A204.1 (cell line): ENCODE results near the gene ALOX5AP.

Experiments
- FAIRE-seq: peaks from 2 replicates; lab custom pipeline; 2012; peaks lifted over from hg19 to GRCh38; lab: Jason Lieb, UNC

ALOX5AP gene

DNA sequence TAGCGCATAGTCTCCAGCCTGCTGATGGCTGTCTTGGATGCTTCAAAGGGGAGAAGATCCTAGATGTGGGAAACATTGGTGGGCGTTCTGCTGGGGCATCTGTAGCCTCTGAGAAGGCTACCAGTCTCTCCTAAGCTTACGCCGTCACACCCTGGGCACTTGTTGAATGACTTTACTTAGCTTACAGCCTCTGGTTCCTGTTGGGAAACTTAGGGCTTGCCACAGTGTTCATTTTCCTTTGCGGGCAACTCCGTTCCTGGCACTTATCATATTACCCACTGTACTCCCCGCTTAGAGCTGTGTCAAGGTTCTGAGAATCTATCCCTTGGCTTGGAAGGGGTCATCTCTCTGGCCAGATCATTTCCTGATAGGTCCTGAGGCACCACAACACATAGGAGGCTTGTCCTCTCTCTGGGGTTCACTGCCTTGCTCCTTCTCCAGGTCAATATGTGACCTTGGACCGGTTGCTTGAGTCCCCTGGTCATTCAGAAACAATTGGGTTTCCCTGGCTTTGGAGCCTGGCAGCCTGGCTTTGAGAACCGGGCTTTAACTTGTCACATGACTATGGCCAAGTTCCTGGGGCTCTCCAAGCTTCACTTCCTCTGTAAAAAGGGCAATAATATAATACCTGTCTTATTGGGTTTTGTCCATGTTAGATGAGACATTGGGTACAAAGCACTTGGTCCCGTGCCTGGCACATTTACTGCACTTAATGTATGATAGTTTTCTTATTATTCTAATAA is 20.5 kb upstream of the ALOX5AP start:
- FAIRE-seq, result no peak

DNA sequence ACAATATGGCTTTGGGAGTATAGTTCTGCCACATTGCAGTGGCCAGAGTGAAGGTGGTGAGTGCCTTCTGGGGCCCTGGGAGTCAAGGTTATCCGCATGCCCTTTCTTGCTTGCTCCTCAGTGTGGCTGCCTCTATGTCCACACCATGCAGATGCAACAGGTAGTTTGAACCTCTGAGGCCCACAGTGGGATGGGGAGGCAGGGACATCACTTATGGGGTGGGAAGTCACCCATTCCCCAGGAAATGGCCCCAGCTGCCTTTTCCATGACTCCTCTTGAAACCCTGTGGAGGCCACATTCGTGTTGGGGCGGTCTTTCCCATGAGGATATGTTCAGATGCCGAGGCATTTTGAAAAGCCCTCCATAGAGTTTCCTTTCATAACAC is 20.0 kb upstream of the ALOX5AP start:
- no peak for FAIRE-seq

DNA sequence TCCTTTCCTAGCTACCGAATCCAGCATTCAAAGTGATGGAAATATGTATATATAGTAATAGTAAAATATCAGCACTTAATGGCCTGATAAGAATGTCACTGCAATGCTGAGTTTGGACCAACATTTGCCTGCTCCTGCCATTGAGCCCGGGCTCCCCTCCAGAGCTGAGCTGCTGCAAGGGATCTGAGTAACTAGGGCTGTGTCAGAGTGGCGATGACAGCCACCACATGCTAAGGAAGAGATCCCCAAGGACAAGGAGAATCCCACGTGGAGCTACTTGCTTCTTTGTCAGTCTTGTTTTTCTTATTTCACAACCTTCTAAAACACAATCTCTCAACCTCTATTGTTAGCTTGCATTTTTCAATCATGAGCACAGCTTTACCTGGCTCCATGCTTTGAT is 19.5 kb upstream of the ALOX5AP start:
- FAIRE-seq, result no peak

DNA sequence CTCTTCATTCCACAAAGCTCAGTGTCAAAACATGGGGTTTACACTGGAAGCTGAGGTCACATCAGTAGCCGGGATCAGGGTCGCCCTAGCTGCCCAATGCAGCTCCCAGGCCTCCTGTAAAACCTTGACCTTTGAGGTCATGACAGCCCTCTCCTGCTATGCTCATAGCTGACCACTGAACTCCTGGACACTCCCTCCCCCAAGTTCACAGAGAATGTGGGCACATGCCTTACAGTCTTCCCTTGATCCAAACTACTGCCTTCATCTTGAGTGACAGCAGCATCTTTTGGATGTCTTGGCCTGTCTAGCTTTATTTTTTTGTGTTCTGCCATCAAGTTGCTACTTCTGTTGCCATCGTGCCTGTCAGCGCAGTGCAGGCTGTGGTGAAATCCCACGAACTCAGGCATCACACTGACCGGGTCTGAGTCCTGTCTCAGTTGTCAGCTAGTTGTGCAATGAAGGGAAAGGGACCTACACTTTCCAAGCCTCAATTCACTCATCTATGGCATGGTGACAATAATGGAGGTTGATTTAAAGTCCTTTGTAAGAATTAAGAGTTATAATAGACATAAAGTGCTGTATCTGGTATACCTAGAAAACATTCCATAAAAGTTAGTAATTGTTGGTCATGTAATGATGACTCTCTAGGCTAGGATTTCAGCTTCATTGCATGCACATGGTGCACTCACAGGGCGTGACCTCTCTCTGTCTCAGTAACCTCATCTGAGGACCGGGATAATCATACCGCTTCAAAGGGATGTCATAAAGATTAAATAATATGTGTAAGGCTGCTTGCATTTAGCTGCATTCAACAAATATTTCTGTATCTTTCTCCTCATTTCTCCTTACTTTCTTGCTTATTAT is 16.4 kb upstream of the ALOX5AP start:
- FAIRE-seq, result no peak

DNA sequence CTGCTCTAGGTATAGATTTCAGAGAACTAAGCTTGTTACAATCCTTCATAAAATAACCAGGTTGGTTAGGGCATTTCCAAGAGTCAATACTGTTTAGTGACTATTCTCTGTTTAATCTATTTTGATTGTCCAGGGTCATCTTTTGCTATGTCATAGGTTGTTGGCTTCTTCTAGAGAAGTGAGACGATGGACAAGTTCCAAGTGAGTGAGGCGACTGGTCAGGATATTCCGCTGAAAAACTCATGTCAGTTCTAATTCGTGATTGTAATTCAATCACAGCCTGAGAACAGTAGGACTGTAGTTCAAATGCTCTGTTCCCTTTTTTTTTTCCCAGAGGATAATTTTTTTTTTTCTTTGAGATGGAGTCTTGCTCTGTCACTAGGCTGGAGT is 15.8 kb upstream of the ALOX5AP start:
- no peak for FAIRE-seq

DNA sequence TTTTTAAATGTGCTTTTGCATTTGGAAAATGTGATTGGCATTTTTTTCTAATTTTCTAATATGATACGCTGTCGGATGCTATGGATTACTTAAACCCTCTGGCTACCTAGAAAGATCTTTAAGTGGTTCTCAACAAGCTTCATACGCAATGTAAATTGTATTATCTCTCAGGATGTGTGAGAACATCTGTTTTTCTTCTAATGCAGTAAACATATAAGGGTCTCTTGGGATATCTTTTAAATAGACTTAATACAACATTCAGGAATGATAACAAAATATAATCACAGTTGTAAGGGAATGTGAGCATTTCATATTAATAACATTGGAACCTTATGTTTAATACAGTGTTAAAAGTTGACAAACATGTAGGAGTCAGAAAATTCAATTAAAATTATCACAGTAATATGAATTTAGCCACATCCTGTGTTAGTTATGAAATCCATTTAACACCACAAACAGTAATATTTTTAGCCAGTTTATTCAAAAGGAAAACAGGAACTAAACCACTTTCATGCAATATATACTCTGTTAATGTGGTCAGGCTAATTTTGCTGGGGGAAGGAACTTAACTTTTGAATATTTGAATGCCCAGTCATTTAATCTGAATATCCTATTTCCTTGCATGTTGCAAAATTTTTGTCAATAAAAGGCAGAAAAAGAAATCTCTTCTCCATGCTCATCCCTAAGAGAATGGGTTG is 15.0 kb upstream of the ALOX5AP start:
- FAIRE-seq, result no peak

DNA sequence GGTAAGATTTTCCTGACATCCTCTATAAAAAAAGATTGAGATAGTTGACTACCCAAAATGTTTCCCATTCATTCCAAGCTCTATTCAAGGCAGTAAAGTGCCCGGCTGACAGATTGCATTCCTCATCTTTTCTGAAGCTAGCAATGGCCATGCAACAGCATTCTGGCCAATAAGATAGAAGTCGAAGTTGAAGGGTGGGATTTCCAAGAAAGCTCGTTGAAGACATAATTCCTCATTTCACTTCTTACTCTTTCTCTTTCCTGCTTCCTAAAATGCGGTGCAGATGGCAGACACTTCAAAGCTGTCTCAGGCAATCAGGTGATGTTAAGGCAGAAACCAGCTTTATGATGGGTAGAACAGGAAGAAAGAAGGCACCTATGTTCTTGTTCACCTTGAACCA is 13.4 kb upstream of the ALOX5AP start:
- no peak for FAIRE-seq

DNA sequence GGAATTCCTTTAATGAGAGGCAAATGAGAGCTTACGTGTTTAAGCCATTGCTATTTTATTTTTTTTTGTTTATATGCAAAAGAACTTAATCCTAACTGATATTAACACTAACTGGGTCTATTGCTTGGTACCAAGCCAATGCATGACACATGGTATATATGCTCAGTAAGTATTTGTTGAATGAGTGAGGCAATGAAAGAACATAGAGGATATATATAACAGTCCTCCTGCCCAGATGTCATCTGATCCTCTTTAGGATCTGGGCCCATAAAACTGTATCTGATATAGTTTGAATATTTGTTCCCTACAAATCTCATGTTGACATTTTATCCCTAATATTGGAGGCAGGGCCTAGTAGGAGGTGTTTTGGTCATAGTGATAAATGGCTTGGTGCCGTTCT is 13.0 kb upstream of the ALOX5AP start:
- FAIRE-seq, result no peak

DNA sequence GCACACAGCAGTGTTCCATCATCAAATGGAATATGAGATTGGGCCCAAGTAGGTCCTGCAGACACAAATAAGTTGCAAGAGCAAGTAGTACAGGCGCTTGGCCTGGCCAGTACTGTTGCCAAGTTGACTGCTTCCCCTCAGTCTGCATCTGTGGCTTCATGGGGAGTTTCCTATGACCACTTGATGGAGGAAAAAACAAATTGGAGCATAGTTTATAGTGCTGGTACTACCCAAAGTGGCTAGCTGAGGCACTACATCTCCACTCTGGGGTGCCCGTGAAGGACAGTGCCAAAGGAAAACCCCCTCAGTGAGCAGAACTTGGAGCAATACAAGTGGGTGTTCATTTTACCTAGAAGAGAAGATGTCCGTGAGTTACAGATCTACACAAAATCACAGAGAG is 10.6 kb upstream of the ALOX5AP start:
- no peak for FAIRE-seq

DNA sequence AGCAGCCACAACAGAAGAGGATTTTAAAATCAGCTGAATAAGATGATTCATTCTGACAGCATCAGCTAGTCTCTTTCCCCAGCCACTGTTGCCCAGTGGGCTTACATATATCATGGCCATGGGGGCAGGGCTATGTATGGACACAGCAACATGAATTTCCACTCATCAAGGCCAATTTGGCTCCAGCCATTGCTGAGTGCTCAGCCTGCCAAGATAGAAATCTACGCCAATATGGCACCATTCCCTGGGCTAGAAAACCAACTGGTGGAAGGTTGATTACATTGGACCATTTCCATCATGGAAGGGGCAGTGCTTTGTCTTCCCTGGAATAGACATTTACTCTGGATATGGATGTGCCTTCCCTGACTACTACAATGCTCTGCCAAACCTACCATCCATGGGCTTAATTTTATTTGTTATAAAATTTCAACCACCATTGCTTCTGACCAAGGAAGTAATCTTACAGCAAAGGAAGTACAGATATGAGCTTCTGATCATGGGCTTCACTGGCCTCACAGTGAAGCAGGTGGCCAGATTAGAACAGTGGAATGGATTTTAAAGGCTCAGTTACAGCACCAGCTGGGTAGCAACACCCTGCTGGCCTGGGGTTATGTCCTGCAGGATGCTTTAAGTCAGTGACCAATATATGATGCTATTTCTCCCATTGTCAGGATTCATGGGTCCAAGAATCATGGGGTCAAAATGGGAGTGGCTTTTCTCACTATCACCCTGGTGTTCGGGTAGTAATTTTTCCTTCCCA is 9.8 kb upstream of the ALOX5AP start:
- FAIRE-seq, result no peak

DNA sequence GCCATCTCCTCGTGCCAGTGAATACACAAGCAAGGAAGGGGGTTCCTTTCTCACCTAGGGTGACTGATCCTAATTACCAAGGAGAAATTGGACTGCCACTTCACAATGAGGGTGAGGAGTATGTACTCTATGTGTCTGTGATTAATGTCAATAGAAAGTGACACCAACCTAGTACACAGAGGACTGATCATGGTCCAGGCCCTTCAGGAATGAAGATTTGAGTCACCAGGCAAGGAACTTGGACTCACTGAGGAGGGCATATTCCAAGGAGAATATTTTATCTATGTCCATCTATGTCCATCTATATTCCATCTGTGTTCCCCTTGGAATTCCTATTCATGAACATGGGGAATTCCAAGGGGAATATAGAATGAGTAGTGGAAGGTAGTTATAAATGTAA is 9.2 kb upstream of the ALOX5AP start:
- FAIRE-seq, result no peak

DNA sequence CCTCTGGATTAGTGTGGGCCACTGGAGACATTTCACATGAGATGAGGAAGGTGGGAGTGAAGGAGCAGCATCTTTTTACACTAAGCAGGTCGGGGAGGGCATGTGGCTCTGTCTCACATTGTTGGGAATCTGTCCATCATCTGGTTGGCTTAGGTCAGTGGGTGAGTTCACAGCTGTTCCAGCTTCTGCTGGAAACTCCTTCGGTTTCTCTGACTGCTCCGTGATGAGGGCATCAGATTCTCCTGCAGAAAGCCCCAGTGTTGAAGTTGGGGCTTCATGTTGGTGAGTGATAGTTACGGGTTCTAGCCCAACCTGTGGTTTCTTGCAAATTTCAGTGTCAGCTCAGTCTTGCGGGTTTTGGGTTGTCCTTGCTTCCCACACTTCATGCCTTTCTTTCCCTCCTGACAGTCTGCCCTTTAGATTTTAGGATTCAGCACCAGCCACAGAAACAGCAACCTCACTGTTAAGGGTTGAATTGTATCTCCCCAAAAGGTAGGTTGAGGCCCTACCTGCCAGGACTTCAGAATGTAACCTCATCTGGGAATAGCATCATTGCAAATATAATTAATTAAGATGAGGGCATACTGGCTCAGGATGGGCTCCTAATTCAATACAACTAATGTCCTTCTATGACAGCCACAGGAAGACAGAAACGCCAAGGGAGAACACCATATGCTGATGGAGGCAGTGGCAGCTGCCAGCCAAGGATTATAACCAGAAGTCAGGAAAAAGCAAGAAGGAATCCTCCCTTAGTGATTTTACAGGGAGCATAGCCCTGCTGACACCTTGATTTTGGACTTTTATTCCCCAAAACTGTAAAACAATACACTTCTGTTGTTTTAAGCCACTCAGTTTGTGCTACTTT is 7.6 kb upstream of the ALOX5AP start:
- FAIRE-seq, result no peak

DNA sequence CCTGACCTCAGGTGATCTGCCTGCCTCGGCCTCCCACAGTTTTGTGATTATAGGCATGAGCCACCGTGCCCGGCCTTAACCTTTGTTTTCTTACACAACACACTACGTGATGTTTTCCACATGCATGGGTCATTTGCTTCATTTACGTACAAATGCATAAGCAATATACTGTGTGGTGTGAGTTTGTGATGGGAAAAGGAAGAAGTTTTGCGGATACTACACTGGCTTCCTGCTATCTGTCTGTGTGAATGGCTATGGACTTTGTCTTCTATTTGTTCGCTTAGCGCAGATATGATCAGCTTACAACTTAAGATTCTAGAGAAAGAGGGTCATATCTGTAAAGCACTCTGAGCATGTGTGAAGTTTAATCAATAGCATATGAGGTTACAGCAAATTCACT is 5.5 kb upstream of the ALOX5AP start:
- FAIRE-seq, result no peak

DNA sequence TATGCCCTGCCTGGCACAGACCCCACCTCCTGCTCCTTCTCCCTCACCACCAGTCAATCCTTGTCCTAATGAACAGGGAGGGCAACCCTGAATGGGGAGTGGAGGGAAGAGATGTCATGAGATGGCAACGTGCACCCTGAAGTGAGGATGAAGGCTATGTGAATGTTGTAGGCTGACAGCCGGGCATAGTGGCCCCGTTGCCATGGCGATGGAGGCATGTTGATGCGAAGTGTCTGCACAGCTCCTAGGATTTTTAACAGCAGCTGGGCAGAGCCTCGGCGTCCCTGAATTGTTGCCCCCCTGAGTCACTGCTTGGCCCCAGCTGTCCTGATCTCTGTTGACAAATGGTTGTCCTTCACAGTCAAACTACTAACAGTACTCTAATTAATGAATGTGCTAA is 4.8 kb upstream of the ALOX5AP start:
- FAIRE-seq, result no peak

DNA sequence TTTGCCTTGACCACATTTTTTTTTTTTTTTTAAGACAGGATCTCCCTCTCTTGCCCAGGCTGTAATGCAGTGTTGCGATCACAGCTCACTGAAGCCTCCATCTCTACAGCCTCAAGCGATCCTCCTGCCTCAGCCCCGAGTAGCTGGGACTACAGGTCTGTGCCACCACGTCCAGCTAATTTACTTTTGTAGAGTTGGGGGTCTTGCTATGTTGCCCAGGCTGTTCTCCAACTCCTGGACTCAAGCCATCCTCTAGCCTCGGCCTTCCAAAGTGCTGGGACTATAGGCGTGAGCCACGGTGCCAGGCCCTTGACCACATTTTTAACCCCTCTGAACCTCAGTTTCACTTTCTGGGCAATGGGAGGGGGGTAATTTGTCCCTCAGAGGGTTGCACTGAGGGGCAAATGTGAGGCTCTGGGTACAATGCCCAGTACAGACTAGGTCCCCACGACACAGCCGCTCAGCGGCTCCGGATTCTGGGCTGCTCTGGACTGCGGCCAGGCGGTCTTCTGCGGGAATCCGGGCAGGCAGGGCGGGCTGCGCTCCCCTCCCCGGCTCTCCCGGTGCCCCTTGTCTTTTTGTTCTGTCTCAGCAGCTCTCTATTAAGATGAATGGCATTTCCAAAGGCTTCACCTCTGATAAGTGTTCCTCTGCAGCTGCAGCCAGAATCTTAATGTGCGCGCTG is 3.8 kb upstream of the ALOX5AP start:
- FAIRE-seq, result no peak

DNA sequence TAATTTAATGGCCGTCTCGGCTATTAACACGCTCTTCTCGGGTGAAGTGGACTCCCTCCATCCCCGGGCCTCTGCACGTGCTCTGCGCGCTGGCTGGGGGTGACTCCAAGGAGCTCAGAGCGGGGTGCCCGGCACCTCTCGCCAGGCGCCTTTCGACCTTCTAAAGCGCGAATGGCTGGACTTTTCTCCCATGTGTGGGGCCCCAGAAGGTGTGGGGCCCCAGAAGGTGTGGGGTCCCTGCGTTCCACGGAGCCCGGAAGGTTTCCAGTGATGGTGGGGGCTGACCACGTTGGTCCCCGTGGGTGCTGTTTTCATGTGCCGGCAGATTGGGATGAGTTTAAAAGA is 3.3 kb upstream of the ALOX5AP start:
- no peak for FAIRE-seq

DNA sequence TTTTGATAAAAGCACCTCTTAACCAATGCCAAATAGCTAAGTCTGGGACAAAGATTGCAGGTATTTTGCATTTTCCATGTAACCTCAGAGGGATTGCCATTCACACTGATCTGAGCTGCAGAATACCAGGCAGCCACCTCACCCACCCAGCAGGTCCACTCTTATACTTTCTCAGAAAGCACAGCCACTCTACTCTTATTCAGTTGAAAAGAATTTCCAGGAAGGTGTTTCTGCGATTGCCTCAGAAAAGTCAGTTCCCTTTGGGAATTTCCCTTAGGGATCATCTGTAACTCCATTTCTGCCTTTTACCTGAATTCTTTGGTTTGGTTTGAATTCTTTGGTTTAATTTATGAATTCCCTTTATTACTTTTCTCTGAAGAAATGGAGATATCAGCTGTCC is 904 bp upstream of the ALOX5AP start:
- no peak for FAIRE-seq

DNA sequence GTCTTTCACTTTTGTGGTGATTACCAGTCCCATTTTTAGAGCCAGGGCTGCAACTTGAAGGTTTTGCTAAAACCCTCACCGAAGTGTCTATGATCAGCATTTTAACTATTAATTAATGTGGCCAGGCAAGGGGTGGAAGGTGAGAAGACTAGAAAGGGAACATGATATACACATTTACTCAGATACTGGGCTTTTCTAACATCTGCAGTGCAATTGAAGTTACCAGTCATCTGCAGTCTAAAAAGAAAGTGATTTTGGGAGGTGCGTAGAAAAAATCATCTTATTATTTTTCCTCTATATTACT is 481 bp downstream of the ALOX5AP start:
- FAIRE-seq, result no peak

DNA sequence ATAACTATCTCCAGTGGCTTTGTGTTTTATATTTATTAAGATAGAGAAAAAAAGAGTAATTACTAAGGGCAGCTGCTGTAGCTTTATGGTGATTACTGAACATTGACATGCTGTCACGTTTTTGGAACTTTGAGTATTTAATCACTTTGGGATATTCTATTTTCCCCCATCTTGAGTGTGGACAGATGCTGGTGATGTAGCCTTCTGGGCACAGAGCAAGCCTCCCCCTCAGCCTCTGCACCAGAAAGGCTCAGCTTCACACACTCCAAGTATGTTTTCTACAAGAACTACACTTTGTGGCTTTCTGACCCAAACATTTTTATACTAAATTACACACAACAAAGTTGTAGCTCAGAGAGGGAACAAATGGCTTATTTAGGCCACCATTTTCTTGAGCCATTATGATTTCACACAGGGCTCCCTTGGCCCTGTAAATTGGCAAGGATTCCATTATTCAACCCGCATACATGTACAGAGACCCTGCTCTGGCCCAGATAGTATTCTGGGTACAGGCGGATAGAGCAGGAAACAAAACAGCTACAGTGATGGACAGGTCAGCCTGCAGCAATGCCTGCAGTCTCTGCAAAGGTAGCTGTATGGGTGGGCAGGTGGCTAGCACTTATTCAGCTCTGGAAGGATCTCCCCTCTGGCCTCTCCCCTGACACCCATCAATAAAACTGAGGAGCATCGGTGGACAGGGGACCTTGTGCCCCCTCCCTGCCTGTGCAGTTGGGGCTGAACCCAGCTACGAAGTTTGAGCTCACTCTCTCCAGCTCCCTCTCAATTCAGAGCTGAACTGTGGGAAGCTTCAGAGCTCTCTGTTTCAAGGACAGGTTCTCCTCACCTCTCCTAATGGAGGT is 1.3 kb downstream of the ALOX5AP start:
- FAIRE-seq, result no peak
